HepG2 (cell line): Measurements from ENCODE around the gene ADIRF.

ENCODE experiments used
- DNMT3B ChIP-seq: conservative IDR thresholded peaks from 2 replicates; pipeline ENCODE4 v1.6.1; 2016; ENCODE audit warnings: missing biosample characterization, control low read depth
- EZH2 ChIP-seq: conservative IDR thresholded peaks from 2 replicates; pipeline ENCODE4 v1.6.1; 2012; ENCODE audit warnings: mild to moderate bottlenecking, low read depth, low read length, moderate library complexity
- FOXC1 ChIP-seq: sonication (generic); formaldehyde crosslinking; IDR thresholded peaks from 2 replicates; pipeline ENCODE4 v1.8.0; 2022; ENCODE audit warnings: mild to moderate bottlenecking, missing genetic modification reagents, borderline replicate concordance
- KAT7 ChIP-seq: IDR thresholded peaks from 2 replicates; pipeline ENCODE4 v1.6.1; 2018; ENCODE audit warnings: borderline replicate concordance, missing compliant biosample characterization
- MAFK ChIP-seq, 2 experiments: IDR thresholded peaks in 1 of 2; conservative IDR thresholded peaks in 1 of 2; 2 replicates each; pipeline ENCODE4 v1.6.1; 2011; ENCODE audit warnings: improper control_type of control experiment in 2 of 2, low read length in 2 of 2
- NFE2L2 ChIP-seq: fragments of 150-350 bp; IDR thresholded peaks from 2 replicates; pipeline ENCODE4 v1.6.1; 2014; ENCODE audit warnings: low read length
- PCBP2 ChIP-seq: fragments of 200-400 bp; formaldehyde crosslinking; optimal IDR thresholded peaks from 2 replicates; pipeline ENCODE3; 2018; ENCODE audit warnings: low read length, low read depth; ENCODE audit not compliant: poor library complexity, severe bottlenecking
- POLR2A ChIP-seq, 2 experiments: IDR thresholded peaks; 2 replicates each; pipeline ENCODE4 v1.6.1; 2011; ENCODE audit warnings: low read depth in 2 of 2, low read length in 2 of 2, mild to moderate bottlenecking in 1 of 2, moderate library complexity in 1 of 2; ENCODE audit not compliant: insufficient read depth in 1 of 2
- POLR2AphosphoS5 ChIP-seq: IDR thresholded peaks from 2 replicates; pipeline ENCODE4 v1.6.1; 2012; ENCODE audit warnings: low read depth, low read length
- ZBTB8A ChIP-seq: sonication (generic); formaldehyde crosslinking; IDR thresholded peaks from 2 replicates; pipeline ENCODE4 v1.4.0; 2020; ENCODE audit warnings: mild to moderate bottlenecking, low read depth, missing genetic modification reagents, borderline replicate concordance
- ZNF776 ChIP-seq: sonication (generic); formaldehyde crosslinking; IDR thresholded peaks from 2 replicates; pipeline ENCODE4 v1.4.0; 2020; ENCODE audit warnings: mild to moderate bottlenecking, missing genetic modification reagents
- TF ChIP-seq, protein P1 (sequence below): sonication (generic); formaldehyde crosslinking; IDR thresholded peaks from 2 replicates; pipeline ENCODE4 v1.5.0; 2020; ENCODE audit warnings: missing genetic modification reagents
- TF ChIP-seq, protein P2 (sequence below): sonication (generic); formaldehyde crosslinking; IDR thresholded peaks from 2 replicates; pipeline ENCODE4 v1.5.0; 2020; ENCODE audit warnings: mild to moderate bottlenecking, missing genetic modification reagents, moderate library complexity

DNA sequence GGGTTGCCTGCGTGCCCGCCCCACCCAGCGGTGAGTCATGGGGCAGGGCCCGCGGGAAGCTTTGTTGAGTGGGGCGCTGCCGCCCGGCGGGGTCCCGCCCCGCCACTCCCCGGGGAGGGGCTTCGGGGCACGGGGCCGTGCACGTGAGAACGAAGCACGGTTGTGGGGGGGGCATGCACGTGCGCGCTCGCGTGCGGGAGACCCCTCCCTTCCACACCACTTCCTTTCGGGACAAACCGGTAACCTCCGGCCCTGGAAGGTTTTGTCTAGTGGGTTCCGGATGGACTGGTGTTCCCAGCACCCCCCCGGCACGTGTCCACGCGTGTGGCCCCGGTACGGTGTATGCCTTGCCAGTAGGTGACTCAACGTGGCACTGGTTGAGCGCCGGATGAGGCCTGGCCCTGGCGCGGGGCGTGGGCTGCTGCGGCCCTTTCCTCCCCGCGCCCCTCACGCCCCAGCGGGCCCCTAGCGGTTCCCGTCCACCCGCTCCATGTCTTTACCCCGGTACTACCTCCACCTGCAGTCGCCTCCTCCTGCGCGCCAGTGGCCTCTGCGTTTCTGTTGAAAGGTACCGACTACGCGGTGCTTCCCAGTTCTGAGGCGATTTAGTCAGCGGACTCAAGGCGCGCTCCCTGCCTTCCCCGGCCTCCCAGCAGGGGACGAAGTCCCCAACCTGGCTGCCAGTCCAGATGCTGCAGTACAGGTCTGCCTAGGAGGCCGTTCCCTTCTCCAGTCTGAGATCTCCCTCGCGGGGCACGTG, 3.1 kb downstream of the ADIRF start:
- TF ChIP-seq PCBP2 = no peak
- TF ChIP-seq, protein P1, sequence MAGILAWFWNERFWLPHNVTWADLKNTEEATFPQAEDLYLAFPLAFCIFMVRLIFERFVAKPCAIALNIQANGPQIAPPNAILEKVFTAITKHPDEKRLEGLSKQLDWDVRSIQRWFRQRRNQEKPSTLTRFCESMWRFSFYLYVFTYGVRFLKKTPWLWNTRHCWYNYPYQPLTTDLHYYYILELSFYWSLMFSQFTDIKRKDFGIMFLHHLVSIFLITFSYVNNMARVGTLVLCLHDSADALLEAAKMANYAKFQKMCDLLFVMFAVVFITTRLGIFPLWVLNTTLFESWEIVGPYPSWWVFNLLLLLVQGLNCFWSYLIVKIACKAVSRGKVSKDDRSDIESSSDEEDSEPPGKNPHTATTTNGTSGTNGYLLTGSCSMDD = no peak
- no peak for TF ChIP-seq POLR2A (IDR thresholded peaks at IDR 0.05; ENCODE audit: insufficient read depth in 1 of 2, low read depth in 2 of 2, low read length in 2 of 2)
- TF ChIP-seq POLR2AphosphoS5 = no peak
- TF ChIP-seq, protein P2, sequence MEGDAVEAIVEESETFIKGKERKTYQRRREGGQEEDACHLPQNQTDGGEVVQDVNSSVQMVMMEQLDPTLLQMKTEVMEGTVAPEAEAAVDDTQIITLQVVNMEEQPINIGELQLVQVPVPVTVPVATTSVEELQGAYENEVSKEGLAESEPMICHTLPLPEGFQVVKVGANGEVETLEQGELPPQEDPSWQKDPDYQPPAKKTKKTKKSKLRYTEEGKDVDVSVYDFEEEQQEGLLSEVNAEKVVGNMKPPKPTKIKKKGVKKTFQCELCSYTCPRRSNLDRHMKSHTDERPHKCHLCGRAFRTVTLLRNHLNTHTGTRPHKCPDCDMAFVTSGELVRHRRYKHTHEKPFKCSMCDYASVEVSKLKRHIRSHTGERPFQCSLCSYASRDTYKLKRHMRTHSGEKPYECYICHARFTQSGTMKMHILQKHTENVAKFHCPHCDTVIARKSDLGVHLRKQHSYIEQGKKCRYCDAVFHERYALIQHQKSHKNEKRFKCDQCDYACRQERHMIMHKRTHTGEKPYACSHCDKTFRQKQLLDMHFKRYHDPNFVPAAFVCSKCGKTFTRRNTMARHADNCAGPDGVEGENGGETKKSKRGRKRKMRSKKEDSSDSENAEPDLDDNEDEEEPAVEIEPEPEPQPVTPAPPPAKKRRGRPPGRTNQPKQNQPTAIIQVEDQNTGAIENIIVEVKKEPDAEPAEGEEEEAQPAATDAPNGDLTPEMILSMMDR (CRISPR knock-in tag) = no peak
- no peak for TF ChIP-seq ZNF776 (CRISPR knock-in tag)
- no peak for TF ChIP-seq NFE2L2
- TF ChIP-seq FOXC1 = no peak
- TF ChIP-seq KAT7 (CRISPR knock-in tag) = no peak
- no peak for TF ChIP-seq DNMT3B (CRISPR knock-in tag)
- TF ChIP-seq MAFK (conservative IDR thresholded peaks at IDR 0.05 in 1 of 2, IDR thresholded peaks at IDR 0.05 in 1 of 2; ENCODE audit: low read length in 2 of 2) = no peak
- TF ChIP-seq EZH2 = no peak
- no peak for TF ChIP-seq ZBTB8A
